ENCODE measurements around the gene SIL1.

DNA sequence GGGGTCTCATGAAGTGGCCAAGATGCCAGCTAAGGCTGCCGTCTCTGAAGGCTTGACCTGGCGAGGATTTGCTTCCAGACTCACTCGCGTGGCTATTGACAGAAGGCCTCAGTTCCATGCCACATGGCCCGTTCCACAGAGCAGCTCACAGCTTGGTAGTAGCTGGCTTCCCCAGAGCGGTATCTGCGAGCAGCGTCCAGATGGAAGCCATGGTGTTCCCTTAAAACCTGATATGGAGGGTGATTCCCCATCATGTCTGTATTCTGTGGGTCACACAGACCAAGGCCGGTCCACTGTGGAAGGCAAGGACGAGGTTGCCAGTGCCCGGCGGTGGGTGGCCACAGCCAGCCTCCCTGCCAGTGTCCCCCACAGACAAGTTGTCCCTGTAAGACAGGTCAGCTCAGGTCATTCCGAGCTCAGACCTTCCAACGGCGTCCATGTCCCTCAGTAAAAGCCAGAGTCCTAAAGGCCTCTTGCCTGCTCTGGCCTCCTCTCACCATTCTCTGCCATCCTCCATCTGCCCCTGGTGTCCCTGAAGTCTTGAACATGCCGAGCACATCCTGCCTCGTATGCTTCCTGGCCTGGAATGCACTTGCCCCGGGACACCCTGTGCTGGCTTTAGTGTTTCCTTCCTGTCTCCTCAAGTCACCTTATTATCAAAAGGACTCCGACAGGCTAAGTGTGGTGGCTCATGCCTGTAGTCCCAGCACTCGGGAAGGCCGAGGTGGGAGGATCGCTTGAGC lies 261.8 kb downstream of the SIL1 start:
- TF ChIP-seq ARNT (IDR thresholded peaks at IDR 0.05) (no peak), SUZ12 (IDR thresholded peaks at IDR 0.05) (no peak), NFRKB (IDR thresholded peaks at IDR 0.05) (no peak), ELF4 (IDR thresholded peaks at IDR 0.05) (no peak), ZNF384 (IDR thresholded peaks at IDR 0.05) (no peak), TARDBP (IDR thresholded peaks at IDR 0.05) (no peak), FOXM1 (IDR thresholded peaks at IDR 0.05; ENCODE audit: borderline replicate concordance) (no peak), SP1 (IDR thresholded peaks at IDR 0.05) (no peak), FOXK2 (IDR thresholded peaks at IDR 0.05) (no peak), L3MBTL2 (conservative IDR thresholded peaks at IDR 0.05) (no peak), HDGF (IDR thresholded peaks at IDR 0.05; ENCODE audit: borderline replicate concordance) (no peak)

Data from HEK293T (cell line).